ENCODE data around the gene ZFP36. TPM values are rescaled to one million over a fixed set of nuclear protein-coding genes. Genes with fewer than 3 reads are reported as not detected.

The ZFP36 gene
- total RNA-seq, 1 experiment from 2014 or later, result 17.3 TPM

DNA sequence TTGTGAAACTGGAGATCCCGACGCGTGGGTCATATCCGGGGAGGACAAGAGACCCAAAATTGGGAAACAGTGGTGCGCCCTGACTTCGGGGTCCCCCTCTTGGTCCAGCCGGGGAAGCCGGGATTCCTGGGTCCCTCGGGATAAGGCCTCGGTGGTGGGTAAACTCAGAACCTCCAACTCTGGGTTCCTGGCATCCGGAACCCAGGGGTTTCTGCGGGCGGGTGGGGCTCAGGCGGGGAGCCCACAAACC lies 688 bp downstream of the ZFP36 start (continued):
- TF ChIP-seq, protein P1, sequence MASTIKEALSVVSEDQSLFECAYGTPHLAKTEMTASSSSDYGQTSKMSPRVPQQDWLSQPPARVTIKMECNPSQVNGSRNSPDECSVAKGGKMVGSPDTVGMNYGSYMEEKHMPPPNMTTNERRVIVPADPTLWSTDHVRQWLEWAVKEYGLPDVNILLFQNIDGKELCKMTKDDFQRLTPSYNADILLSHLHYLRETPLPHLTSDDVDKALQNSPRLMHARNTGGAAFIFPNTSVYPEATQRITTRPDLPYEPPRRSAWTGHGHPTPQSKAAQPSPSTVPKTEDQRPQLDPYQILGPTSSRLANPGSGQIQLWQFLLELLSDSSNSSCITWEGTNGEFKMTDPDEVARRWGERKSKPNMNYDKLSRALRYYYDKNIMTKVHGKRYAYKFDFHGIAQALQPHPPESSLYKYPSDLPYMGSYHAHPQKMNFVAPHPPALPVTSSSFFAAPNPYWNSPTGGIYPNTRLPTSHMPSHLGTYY (CRISPR knock-in tag; IDR thresholded peaks at IDR 0.05), result no peak
- no peak for TF ChIP-seq ZNF121 (CRISPR knock-in tag; IDR thresholded peaks at IDR 0.05)
- no peak for TF ChIP-seq NR1H2 (CRISPR knock-in tag; IDR thresholded peaks at IDR 0.05)

- no peak for DNase-seq (ENCODE audit: low spot score)
- H3K9me3 Mint-ChIP-seq, result no peaks in the 10 kb centered on the region
- peaks cover 48% of the 10 kb centered on the region for H3K4me1 Mint-ChIP-seq
- no peak for ATAC-seq
- CTCF ChIA-PET, result interaction anchor here (4.3 kb wide), 1 partner anchor 10 kb away, joined by 38 read pairs; no protein-coding TSS in a partner anchor
- H3K36me3 Mint-ChIP-seq, result peaks cover 8% of the 10 kb centered on the region; the same call in 1 of the 2 replicates
- POLR2A ChIA-PET, result interaction anchor here (0.6 to 2.2 kb wide), 6 partner anchors 11 to 107 kb away, joined by 3 to 15 read pairs (median 4); partner anchors contain the start of genes MED29, PAF1 and RPS16
- no peaks in the 10 kb centered on the region for H3K27me3 Mint-ChIP-seq (ENCODE audit: low read depth)
- H3K27ac Mint-ChIP-seq, result peak overlapping the region; percentile 70; the same call in 1 of the 2 replicates
- H3K4me3 Mint-ChIP-seq, result peak overlapping the region; percentile 90
- TF ChIP-seq EMX1 (CRISPR knock-in tag; IDR thresholded peaks at IDR 0.05) (0 out of 2 replicates have a peak, but pooled peaks have one; percentile 3), SOX15 (CRISPR knock-in tag; IDR thresholded peaks at IDR 0.05) (no peak), PREB (CRISPR knock-in tag; IDR thresholded peaks at IDR 0.05; ENCODE audit: borderline replicate concordance) (no peak)
These were observed 1.2 kb downstream of the ZFP36 start for GRCh38 chr19:39407660-39408391.

DNA sequence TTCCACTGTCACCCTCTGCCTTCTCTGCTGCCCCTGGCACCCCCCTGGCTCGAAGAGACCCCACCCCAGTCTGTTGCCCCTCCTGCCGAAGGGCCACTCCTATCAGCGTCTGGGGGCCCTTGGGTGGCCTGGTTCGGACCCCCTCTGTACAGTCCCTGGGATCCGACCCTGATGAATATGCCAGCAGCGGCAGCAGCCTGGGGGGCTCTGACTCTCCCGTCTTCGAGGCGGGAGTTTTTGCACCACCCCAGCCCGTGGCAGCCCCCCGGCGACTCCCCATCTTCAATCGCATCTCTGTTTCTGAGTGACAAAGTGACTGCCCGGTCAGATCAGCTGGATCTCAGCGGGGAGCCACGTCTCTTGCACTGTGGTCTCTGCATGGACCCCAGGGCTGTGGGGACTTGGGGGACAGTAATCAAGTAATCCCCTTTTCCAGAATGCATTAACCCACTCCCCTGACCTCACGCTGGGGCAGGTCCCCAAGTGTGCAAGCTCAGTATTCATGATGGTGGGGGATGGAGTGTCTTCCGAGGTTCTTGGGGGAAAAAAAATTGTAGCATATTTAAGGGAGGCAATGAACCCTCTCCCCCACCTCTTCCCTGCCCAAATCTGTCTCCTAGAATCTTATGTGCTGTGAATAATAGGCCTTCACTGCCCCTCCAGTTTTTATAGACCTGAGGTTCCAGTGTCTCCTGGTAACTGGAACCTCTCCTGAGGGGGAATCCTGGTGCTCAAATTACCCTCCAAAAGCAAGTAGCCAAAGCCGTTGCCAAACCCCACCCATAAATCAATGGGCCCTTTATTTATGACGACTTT lies 2.0 kb downstream of the ZFP36 start:
- DNase-seq (ENCODE audit: low spot score) (no peak), ATAC-seq (no peak)
- H3K9me3 Mint-ChIP-seq, result no peaks in the 10 kb centered on the region
- H3K27ac Mint-ChIP-seq, result peak overlapping the region; percentile 95
- H3K4me3 Mint-ChIP-seq, result peak overlapping the region; percentile 90
- H3K27me3 Mint-ChIP-seq (ENCODE audit: low read depth), result no peaks in the 10 kb centered on the region
- ChIA-PET CTCF (interaction anchor here (1.0 to 4.3 kb wide), 2 partner anchors 11 to 17 kb away, joined by 3 to 38 read pairs; partner anchors contain the start of genes MED29 and PAF1), POLR2A (interaction anchor here (0.6 to 2.2 kb wide), 7 partner anchors 15 to 283 kb away, joined by 3 to 9 read pairs (median 4); partner anchors contain the start of genes MED29, PAF1, PAK4 and RPS16)
- peaks cover 8% of the 10 kb centered on the region; the same call in 1 of the 2 replicates for H3K36me3 Mint-ChIP-seq
- peaks cover 48% of the 10 kb centered on the region for H3K4me1 Mint-ChIP-seq
- TF ChIP-seq TCF7 (CRISPR knock-in tag; IDR thresholded peaks at IDR 0.05; ENCODE audit: low read depth) (no peak), IRF2 (CRISPR knock-in tag; IDR thresholded peaks at IDR 0.05; ENCODE audit: borderline replicate concordance, low read depth) (no peak), ZNF532 (CRISPR knock-in tag; IDR thresholded peaks at IDR 0.05; ENCODE audit: borderline replicate concordance) (no peak), NR3C1 (CRISPR knock-in tag; conservative IDR thresholded peaks at IDR 0.05; ENCODE audit: low read depth) (no peak), PREB (CRISPR knock-in tag; IDR thresholded peaks at IDR 0.05; ENCODE audit: borderline replicate concordance) (no peak), ETV6 (CRISPR knock-in tag; IDR thresholded peaks at IDR 0.05) (no peak)
- TF ChIP-seq, protein P2, sequence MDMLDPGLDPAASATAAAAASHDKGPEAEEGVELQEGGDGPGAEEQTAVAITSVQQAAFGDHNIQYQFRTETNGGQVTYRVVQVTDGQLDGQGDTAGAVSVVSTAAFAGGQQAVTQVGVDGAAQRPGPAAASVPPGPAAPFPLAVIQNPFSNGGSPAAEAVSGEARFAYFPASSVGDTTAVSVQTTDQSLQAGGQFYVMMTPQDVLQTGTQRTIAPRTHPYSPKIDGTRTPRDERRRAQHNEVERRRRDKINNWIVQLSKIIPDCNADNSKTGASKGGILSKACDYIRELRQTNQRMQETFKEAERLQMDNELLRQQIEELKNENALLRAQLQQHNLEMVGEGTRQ (CRISPR knock-in tag; IDR thresholded peaks at IDR 0.05), result no peak
- TF ChIP-seq, protein P3, sequence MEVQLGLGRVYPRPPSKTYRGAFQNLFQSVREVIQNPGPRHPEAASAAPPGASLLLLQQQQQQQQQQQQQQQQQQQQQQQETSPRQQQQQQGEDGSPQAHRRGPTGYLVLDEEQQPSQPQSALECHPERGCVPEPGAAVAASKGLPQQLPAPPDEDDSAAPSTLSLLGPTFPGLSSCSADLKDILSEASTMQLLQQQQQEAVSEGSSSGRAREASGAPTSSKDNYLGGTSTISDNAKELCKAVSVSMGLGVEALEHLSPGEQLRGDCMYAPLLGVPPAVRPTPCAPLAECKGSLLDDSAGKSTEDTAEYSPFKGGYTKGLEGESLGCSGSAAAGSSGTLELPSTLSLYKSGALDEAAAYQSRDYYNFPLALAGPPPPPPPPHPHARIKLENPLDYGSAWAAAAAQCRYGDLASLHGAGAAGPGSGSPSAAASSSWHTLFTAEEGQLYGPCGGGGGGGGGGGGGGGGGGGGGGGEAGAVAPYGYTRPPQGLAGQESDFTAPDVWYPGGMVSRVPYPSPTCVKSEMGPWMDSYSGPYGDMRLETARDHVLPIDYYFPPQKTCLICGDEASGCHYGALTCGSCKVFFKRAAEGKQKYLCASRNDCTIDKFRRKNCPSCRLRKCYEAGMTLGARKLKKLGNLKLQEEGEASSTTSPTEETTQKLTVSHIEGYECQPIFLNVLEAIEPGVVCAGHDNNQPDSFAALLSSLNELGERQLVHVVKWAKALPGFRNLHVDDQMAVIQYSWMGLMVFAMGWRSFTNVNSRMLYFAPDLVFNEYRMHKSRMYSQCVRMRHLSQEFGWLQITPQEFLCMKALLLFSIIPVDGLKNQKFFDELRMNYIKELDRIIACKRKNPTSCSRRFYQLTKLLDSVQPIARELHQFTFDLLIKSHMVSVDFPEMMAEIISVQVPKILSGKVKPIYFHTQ (CRISPR knock-in tag; IDR thresholded peaks at IDR 0.05), result no peak
- TF ChIP-seq, protein P4, sequence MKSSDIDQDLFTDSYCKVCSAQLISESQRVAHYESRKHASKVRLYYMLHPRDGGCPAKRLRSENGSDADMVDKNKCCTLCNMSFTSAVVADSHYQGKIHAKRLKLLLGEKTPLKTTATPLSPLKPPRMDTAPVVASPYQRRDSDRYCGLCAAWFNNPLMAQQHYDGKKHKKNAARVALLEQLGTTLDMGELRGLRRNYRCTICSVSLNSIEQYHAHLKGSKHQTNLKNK (CRISPR knock-in tag; IDR thresholded peaks at IDR 0.05), result no peak
- TF ChIP-seq, protein P5, sequence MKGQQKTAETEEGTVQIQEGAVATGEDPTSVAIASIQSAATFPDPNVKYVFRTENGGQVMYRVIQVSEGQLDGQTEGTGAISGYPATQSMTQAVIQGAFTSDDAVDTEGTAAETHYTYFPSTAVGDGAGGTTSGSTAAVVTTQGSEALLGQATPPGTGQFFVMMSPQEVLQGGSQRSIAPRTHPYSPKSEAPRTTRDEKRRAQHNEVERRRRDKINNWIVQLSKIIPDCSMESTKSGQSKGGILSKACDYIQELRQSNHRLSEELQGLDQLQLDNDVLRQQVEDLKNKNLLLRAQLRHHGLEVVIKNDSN (CRISPR knock-in tag; IDR thresholded peaks at IDR 0.05), result no peak
